ENCODE data around the gene INTS1. TPM values are rescaled to one million over a fixed set of nuclear protein-coding genes. Genes with fewer than 3 reads are reported as not detected.

Gene INTS1
- total RNA-seq, 2 experiments from 2014 or later, result 91.0 to 91.5 TPM

DNA sequence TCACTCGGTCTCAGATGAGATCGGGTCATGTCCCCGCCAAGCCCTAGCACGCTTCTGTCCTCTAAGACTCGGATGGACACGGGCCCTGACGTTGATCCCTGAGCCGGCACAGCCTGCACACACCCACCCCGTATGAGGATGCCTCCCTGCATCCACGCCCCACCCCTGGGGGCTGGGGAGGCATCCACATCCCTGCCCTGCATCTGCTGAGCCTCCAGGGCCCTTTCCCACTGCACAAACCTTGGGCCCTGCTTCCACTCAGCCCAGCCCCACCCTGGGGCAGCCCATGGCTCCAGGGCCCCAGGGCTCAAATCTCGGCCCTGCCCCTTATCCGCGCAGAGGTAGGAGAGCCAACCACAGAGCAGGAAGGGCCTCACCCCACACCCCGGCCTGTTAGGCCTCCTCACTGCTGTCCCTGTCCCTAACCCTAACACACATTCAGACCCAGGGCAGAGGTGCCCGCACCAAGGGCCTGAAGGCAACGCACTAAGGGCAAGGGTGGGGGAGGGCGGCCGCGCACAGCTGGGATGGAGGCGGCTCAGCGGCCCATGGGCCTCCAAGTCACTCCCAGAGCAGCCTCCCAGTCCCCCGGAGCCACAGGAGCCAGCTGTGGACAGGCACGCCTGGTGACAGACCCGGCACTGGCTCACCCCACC is 35.4 kb downstream of the INTS1 start:
- intact Hi-C loops (cut with DNase I, micrococcal nuclease), result no loop called here
- Mint-ChIP-seq H3K9me3 (no peaks in the 10 kb centered on the region), H3K27me3 (no peaks in the 10 kb centered on the region), H3K4me1 (ENCODE audit: low read depth) (peaks cover 2% of the 10 kb centered on the region), H3K4me3 (no peak overlapping the region), H3K36me3 (ENCODE audit: low read depth) (peaks cover 7% of the 10 kb centered on the region), H3K27ac (no peak overlapping the region)
- CTCF ChIA-PET, result no interaction called here
- no peak overlapping the region for H3K4me3 ChIP-seq (ENCODE audit: low read length)
- ATAC-seq (ENCODE audit: poor library complexity), result no peak
- no peak for DNase-seq
- no peaks in the 10 kb centered on the region for H3K9me3 ChIP-seq (ENCODE audit: control insufficient read depth in 1 of 2, insufficient read depth in 1 of 2, low read length in 2 of 2)
- peaks cover 40% of the 10 kb centered on the region for H3K36me3 ChIP-seq (ENCODE audit: insufficient read depth, low read length)
- H3K27ac ChIP-seq (ENCODE audit: low read depth in 1 of 2, low read length in 2 of 2), result peak overlapping the region in 1 of 2 donors; percentile 13
- TF ChIP-seq CTCF (IDR thresholded peaks at IDR 0.05), result no peak
- POLR2A ChIA-PET, result no interaction called here
- H3K4me1 ChIP-seq (ENCODE audit: insufficient read depth, low read length), result peaks cover 4% of the 10 kb centered on the region
- no peaks in the 10 kb centered on the region for H3K27me3 ChIP-seq (ENCODE audit: control insufficient read depth in 1 of 2, insufficient read depth in 2 of 2, low read length in 2 of 2)

GRCh38 chr7:1468203-1468602 is 36.0 kb downstream of the INTS1 start:
- ChIA-PET CTCF (no interaction called here), POLR2A (no interaction called here)
- no peaks in the 10 kb centered on the region for H3K27me3 Mint-ChIP-seq
- ATAC-seq (ENCODE audit: poor library complexity), result no peak
- H3K4me3 Mint-ChIP-seq, result no peak overlapping the region
- no peaks in the 10 kb centered on the region for H3K4me1 Mint-ChIP-seq (ENCODE audit: low read depth)
- H3K27ac ChIP-seq (ENCODE audit: low read depth in 1 of 2, low read length in 2 of 2), result no peak overlapping the region
- no peak overlapping the region for H3K4me3 ChIP-seq (ENCODE audit: low read length)
- H3K36me3 ChIP-seq (ENCODE audit: insufficient read depth, low read length), result peaks cover 34% of the 10 kb centered on the region
- no peak for TF ChIP-seq CTCF (IDR thresholded peaks at IDR 0.05)
- no peaks in the 10 kb centered on the region for H3K9me3 ChIP-seq (ENCODE audit: control insufficient read depth in 1 of 2, insufficient read depth in 1 of 2, low read length in 2 of 2)
- peaks cover 5% of the 10 kb centered on the region for H3K36me3 Mint-ChIP-seq (ENCODE audit: low read depth)
- intact Hi-C loops (cut with DNase I, micrococcal nuclease), result no loop called here
- no peaks in the 10 kb centered on the region for H3K27me3 ChIP-seq (ENCODE audit: control insufficient read depth in 1 of 2, insufficient read depth in 2 of 2, low read length in 2 of 2)
- no peak for DNase-seq
- H3K9me3 Mint-ChIP-seq, result no peaks in the 10 kb centered on the region
- no peak overlapping the region for H3K27ac Mint-ChIP-seq
- H3K4me1 ChIP-seq (ENCODE audit: insufficient read depth, low read length), result no peaks in the 10 kb centered on the region

DNA sequence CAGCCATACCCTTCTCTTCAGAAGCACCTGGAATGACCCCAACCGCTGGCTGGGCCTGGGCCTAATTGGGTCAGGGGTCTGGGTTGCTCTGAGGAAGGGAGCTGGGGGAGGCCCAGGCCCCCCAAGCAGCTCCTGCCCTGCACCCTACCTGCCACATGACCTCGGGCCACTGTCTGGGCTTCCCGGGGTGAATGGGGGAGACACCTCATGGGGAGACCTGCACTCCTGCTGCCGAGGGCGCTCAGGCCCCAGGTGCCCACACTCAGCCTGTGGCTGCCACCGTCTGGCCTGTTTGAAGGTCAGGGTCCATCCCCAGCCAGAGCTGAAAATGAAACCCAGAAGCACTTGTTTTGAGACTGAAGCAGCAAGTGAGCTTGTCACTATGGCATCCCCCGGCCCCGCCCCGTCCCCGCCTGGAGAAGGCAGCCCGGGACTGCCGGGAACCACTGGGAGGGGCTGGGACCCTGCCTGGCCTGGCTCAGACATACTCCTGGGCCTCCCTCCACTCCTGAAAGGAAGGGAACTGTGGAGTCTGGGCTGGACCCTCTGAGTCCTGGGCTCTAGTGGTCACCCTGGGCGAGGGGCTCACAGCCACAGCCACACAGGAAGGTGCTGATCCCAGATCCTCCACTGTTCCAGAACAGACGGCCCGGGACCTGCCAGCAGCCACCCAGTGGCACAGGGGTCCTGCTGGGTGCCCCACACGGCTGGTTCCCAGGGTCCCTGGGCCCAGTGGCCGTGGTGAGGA is 37.5 kb downstream of the INTS1 start:
- intact Hi-C loops (cut with DNase I, micrococcal nuclease), result no loop called here
- no peak for DNase-seq
- no peaks in the 10 kb centered on the region for H3K9me3 Mint-ChIP-seq
- no peak for ATAC-seq (ENCODE audit: poor library complexity)
- TF ChIP-seq CTCF (IDR thresholded peaks at IDR 0.05), result no peak
- H3K9me3 ChIP-seq (ENCODE audit: control insufficient read depth in 1 of 2, insufficient read depth in 1 of 2, low read length in 2 of 2), result no peaks in the 10 kb centered on the region
- H3K27me3 Mint-ChIP-seq, result no peaks in the 10 kb centered on the region
- no peak overlapping the region for H3K4me3 Mint-ChIP-seq
- H3K36me3 ChIP-seq (ENCODE audit: insufficient read depth, low read length), result peaks cover 22% of the 10 kb centered on the region
- ChIA-PET POLR2A (no interaction called here), CTCF (no interaction called here)
- no peaks in the 10 kb centered on the region for H3K27me3 ChIP-seq (ENCODE audit: control insufficient read depth in 1 of 2, insufficient read depth in 2 of 2, low read length in 2 of 2)
- H3K36me3 Mint-ChIP-seq (ENCODE audit: low read depth), result no peaks in the 10 kb centered on the region
- peaks cover 2% of the 10 kb centered on the region for H3K4me1 ChIP-seq (ENCODE audit: insufficient read depth, low read length)
- H3K27ac Mint-ChIP-seq, result no peak overlapping the region
- H3K27ac ChIP-seq (ENCODE audit: low read depth in 1 of 2, low read length in 2 of 2), result peak overlapping the region in 1 of 2 donors; percentile 7
- peaks cover 6% of the 10 kb centered on the region for H3K4me1 Mint-ChIP-seq (ENCODE audit: low read depth)
- no peak overlapping the region for H3K4me3 ChIP-seq (ENCODE audit: low read length)
